GM19238 (cell line): ENCODE measurements around the gene TBC1D4.
"Not testable (repeated sequence)": the region's sequence is repeated elsewhere in the genome, so short reads cannot be mapped to it uniquely, and the experiment has no call there.

Experiments used
- DNase-seq: peaks from one replicate; pipeline ENCODE4 v3.0.0; 2011; ENCODE audit warnings: low spot score; ENCODE audit not compliant: insufficient read length

TBC1D4 gene

GRCh38 chr13:75452564-75452963 is 29.4 kb downstream of the TBC1D4 start:
- no peak for DNase-seq

- DNase-seq = no peak
These were observed 34.5 kb downstream of the TBC1D4 start for GRCh38 chr13:75447493-75447892.

GRCh38 chr13:75446874-75447273 is 35.1 kb downstream of the TBC1D4 start:
- DNase-seq = no peak

GRCh38 chr13:75445717-75446499 is 36.1 kb downstream of the TBC1D4 start:
- DNase-seq = no peak

GRCh38 chr13:75444016-75444415 is 38.0 kb downstream of the TBC1D4 start:
- no peak for DNase-seq

- DNase-seq = no peak
These were observed 38.5 kb downstream of the TBC1D4 start for GRCh38 chr13:75443356-75443958.

GRCh38 chr13:75442736-75443234 is 39.2 kb downstream of the TBC1D4 start:
- no peak for DNase-seq

- DNase-seq = no peak
These were observed 41.9 kb downstream of the TBC1D4 start for GRCh38 chr13:75440100-75440499.

GRCh38 chr13:75437582-75438318 is 44.2 kb downstream of the TBC1D4 start:
- no peak for DNase-seq

- not testable (repeated sequence) for DNase-seq
These were observed 47.8 kb downstream of the TBC1D4 start for GRCh38 chr13:75434126-75434525.

- no peak for DNase-seq
These were observed 49.1 kb downstream of the TBC1D4 start for GRCh38 chr13:75432811-75433244.

GRCh38 chr13:75432045-75432444 is 49.9 kb downstream of the TBC1D4 start:
- no peak for DNase-seq

GRCh38 chr13:75430436-75431209 is 51.3 kb downstream of the TBC1D4 start:
- DNase-seq = no peak

- DNase-seq = no peak
These were observed 55.5 kb downstream of the TBC1D4 start for GRCh38 chr13:75426421-75426820.

- DNase-seq = no peak
These were observed 56.6 kb downstream of the TBC1D4 start for GRCh38 chr13:75425216-75426009.

- DNase-seq = no peak
These were observed 58.0 kb downstream of the TBC1D4 start for GRCh38 chr13:75423946-75424345.

- no peak for DNase-seq
These were observed 59.9 kb downstream of the TBC1D4 start for GRCh38 chr13:75422028-75422427.

GRCh38 chr13:75421133-75421532 is 60.8 kb downstream of the TBC1D4 start:
- no peak for DNase-seq

GRCh38 chr13:75419656-75420055 is 62.3 kb downstream of the TBC1D4 start:
- DNase-seq = no peak

- DNase-seq = no peak
These were observed 63.0 kb downstream of the TBC1D4 start for GRCh38 chr13:75418997-75419396.
